HepG2 (cell line): ENCODE results near the gene RUBCNL.

Experiments
- ATF2 ChIP-seq: sonication (generic); formaldehyde crosslinking; IDR thresholded peaks from 2 replicates; pipeline ENCODE4 v1.4.0; 2020; ENCODE audit warnings: missing genetic modification reagents
- BRF2 ChIP-seq: sonication (generic); formaldehyde crosslinking; IDR thresholded peaks from 2 replicates; pipeline ENCODE4 v1.8.1; 2022; ENCODE audit warnings: mild to moderate bottlenecking, missing genetic modification reagents
- HDAC1 ChIP-seq: sonication (generic); formaldehyde crosslinking; IDR thresholded peaks from 2 replicates; pipeline ENCODE4 v1.5.1; 2020; ENCODE audit warnings: mild to moderate bottlenecking, missing genetic modification reagents
- POLR2AphosphoS5 ChIP-seq: IDR thresholded peaks from 2 replicates; pipeline ENCODE4 v1.6.1; 2012; ENCODE audit warnings: low read depth, low read length
- TP53 ChIP-seq: sonication (generic); formaldehyde crosslinking; conservative IDR thresholded peaks from 2 replicates; pipeline ENCODE4 v1.4.0; 2020; ENCODE audit warnings: missing genetic modification reagents
- TF ChIP-seq, protein P1 (sequence below): sonication (generic); formaldehyde crosslinking; IDR thresholded peaks from 2 replicates; pipeline ENCODE4 v1.5.0; 2020; ENCODE audit warnings: mild to moderate bottlenecking, missing genetic modification reagents, moderate library complexity
- TF ChIP-seq, protein P2 (sequence below): sonication (generic); formaldehyde crosslinking; IDR thresholded peaks from 2 replicates; pipeline ENCODE4 v1.8.0; 2022; ENCODE audit warnings: missing genetic modification reagents, mild to moderate bottlenecking, borderline replicate concordance

DNA sequence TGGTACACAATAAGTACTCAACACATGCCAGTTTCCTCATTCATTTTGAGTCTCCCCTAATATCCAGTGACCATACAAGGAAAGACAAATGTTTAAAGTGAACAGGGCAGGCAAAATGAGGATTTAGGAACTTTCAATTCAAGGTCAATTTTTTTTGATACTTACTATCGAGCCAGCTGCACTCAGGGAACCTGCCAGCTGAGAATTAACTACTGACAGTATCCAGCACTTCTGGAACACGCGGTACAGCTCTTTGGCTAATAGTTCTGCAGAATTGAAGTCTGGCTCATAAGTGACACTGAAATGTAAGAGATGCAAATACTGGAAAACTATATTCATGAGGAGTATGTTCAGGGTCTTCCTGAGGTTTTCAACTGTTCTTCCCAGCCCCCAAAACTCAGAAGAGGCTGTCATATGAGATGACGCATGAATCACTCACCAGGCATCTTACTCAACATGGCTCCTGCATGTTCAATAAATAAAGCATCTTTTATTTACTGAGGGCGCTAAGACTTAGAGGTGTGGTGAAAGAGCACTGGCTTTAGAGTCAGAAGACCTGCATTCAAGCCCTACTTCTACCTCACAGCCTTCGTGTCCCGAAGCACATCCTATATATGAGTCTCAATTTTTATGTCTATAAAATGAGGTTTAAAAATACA, 25.6 kb downstream of the RUBCNL start:
- TF ChIP-seq POLR2AphosphoS5 (no peak), ATF2 (no peak), TP53 (CRISPR knock-in tag) (no peak), BRF2 (CRISPR knock-in tag) (no peak), HDAC1 (no peak)
- TF ChIP-seq, protein P1, sequence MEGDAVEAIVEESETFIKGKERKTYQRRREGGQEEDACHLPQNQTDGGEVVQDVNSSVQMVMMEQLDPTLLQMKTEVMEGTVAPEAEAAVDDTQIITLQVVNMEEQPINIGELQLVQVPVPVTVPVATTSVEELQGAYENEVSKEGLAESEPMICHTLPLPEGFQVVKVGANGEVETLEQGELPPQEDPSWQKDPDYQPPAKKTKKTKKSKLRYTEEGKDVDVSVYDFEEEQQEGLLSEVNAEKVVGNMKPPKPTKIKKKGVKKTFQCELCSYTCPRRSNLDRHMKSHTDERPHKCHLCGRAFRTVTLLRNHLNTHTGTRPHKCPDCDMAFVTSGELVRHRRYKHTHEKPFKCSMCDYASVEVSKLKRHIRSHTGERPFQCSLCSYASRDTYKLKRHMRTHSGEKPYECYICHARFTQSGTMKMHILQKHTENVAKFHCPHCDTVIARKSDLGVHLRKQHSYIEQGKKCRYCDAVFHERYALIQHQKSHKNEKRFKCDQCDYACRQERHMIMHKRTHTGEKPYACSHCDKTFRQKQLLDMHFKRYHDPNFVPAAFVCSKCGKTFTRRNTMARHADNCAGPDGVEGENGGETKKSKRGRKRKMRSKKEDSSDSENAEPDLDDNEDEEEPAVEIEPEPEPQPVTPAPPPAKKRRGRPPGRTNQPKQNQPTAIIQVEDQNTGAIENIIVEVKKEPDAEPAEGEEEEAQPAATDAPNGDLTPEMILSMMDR (CRISPR knock-in tag), result no peak
- TF ChIP-seq, protein P2, sequence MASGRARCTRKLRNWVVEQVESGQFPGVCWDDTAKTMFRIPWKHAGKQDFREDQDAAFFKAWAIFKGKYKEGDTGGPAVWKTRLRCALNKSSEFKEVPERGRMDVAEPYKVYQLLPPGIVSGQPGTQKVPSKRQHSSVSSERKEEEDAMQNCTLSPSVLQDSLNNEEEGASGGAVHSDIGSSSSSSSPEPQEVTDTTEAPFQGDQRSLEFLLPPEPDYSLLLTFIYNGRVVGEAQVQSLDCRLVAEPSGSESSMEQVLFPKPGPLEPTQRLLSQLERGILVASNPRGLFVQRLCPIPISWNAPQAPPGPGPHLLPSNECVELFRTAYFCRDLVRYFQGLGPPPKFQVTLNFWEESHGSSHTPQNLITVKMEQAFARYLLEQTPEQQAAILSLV, result no peak
